HG02970 (cell line): ENCODE data around the gene HIBADH.

Source experiments
- ATAC-seq: cut with Tn5 transposase; IDR thresholded peaks from one replicate; pipeline ENCODE4 v1.9.1; 2021; ENCODE audit warnings: mild to moderate bottlenecking, moderate library complexity, moderate number of reproducible peaks; ENCODE audit not compliant: unreplicated experiment, low FRiP score

HIBADH gene

GRCh38 chr7:27662490-27663205 is at the start of gene HIBADH:
Gene HIBADH, minus strand, starts transcription at chr7:27662883. Its CDS starts 95 bp downstream, at chr7:27662788.
- ATAC-seq, result peak; percentile 98

GRCh38 chr7:27712217-27712616 is 49.5 kb upstream of the HIBADH start:
- ATAC-seq, result no peak

GRCh38 chr7:27709137-27710075 is 46.7 kb upstream of the HIBADH start:
- ATAC-seq, result no peak

- ATAC-seq, result no peak
These were observed 45.8 kb upstream of the HIBADH start for GRCh38 chr7:27708485-27708884.

GRCh38 chr7:27705200-27705594 is 42.5 kb upstream of the HIBADH start:
- ATAC-seq, result no peak

- no peak for ATAC-seq
These were observed 41.9 kb upstream of the HIBADH start for GRCh38 chr7:27704422-27705199.

- no peak for ATAC-seq
These were observed 40.5 kb upstream of the HIBADH start for GRCh38 chr7:27703181-27703580.

- ATAC-seq, result no peak
These were observed 37.8 kb upstream of the HIBADH start for GRCh38 chr7:27700501-27700900.

GRCh38 chr7:27699751-27700150 is 37.1 kb upstream of the HIBADH start:
- ATAC-seq, result no peak

- ATAC-seq, result no peak
These were observed 35.3 kb upstream of the HIBADH start for GRCh38 chr7:27697861-27698430.

GRCh38 chr7:27695096-27695495 is 32.4 kb upstream of the HIBADH start:
- ATAC-seq, result no peak

GRCh38 chr7:27693794-27694193 is 31.1 kb upstream of the HIBADH start:
- no peak for ATAC-seq

- ATAC-seq, result no peak
These were observed 28.0 kb upstream of the HIBADH start for GRCh38 chr7:27690649-27691048.

GRCh38 chr7:27689591-27690164 is 27.0 kb upstream of the HIBADH start:
- no peak for ATAC-seq

- no peak for ATAC-seq
These were observed 26.5 kb upstream of the HIBADH start for GRCh38 chr7:27689150-27689549.

GRCh38 chr7:27688646-27689045 is 26.0 kb upstream of the HIBADH start:
- ATAC-seq, result no peak

GRCh38 chr7:27688056-27688455 is 25.4 kb upstream of the HIBADH start:
- ATAC-seq, result no peak

- ATAC-seq, result no peak
These were observed 23.6 kb upstream of the HIBADH start for GRCh38 chr7:27686315-27686714.

- ATAC-seq, result no peak
These were observed 23.2 kb upstream of the HIBADH start for GRCh38 chr7:27685893-27686292.

- no peak for ATAC-seq
These were observed 22.5 kb upstream of the HIBADH start for GRCh38 chr7:27685209-27685608.
